ENCODE measurements around the gene GTSE1. TPM values are rescaled to one million over a fixed set of nuclear protein-coding genes. Genes with fewer than 3 reads are reported as not detected.

The GTSE1 gene
- total RNA-seq, 2 donors from 2014 or later = 39.5 to 59.5 TPM

DNA sequence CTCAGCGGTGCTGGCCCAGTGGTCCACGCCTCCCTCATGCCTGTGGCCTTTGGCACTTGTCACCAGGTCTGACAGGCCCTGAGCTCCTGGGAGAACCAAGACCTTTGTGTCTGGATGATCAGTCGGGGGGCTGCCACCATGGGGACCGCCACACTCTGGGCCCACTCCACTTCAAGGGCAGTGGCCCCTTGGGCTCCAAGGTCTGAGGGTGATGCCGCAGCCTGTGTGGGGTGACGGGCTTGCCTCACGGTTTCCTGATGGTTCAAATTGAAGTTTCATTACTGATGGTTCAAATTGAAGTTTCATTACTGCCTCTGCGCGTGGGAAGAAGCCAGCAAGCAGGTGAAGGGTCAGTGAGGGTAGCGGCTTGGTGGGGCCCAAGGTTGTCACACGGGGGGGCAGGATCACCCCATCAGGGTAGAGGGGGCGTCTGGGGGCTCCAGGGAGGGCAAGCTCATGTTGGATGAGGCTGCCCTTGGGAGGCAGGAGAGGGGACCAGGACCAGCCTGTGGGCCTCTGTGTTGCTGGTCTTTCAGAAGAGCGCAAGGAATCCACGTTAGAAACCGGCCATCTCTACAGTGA lies 66.4 kb downstream of the GTSE1 start:
- TF ChIP-seq, protein P1, sequence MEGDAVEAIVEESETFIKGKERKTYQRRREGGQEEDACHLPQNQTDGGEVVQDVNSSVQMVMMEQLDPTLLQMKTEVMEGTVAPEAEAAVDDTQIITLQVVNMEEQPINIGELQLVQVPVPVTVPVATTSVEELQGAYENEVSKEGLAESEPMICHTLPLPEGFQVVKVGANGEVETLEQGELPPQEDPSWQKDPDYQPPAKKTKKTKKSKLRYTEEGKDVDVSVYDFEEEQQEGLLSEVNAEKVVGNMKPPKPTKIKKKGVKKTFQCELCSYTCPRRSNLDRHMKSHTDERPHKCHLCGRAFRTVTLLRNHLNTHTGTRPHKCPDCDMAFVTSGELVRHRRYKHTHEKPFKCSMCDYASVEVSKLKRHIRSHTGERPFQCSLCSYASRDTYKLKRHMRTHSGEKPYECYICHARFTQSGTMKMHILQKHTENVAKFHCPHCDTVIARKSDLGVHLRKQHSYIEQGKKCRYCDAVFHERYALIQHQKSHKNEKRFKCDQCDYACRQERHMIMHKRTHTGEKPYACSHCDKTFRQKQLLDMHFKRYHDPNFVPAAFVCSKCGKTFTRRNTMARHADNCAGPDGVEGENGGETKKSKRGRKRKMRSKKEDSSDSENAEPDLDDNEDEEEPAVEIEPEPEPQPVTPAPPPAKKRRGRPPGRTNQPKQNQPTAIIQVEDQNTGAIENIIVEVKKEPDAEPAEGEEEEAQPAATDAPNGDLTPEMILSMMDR (conservative IDR thresholded peaks at IDR 0.05) = no peak
- 92 to 97% methylated on average over 8 to 15 of the region's 15 CpGs for WGBS, 2 experiments (ENCODE audit: insufficient coverage in 1 of 2, insufficient read length in 1 of 2)
- no peak overlapping the region for H3K27ac ChIP-seq (ENCODE audit: low read depth, low read length)

DNA sequence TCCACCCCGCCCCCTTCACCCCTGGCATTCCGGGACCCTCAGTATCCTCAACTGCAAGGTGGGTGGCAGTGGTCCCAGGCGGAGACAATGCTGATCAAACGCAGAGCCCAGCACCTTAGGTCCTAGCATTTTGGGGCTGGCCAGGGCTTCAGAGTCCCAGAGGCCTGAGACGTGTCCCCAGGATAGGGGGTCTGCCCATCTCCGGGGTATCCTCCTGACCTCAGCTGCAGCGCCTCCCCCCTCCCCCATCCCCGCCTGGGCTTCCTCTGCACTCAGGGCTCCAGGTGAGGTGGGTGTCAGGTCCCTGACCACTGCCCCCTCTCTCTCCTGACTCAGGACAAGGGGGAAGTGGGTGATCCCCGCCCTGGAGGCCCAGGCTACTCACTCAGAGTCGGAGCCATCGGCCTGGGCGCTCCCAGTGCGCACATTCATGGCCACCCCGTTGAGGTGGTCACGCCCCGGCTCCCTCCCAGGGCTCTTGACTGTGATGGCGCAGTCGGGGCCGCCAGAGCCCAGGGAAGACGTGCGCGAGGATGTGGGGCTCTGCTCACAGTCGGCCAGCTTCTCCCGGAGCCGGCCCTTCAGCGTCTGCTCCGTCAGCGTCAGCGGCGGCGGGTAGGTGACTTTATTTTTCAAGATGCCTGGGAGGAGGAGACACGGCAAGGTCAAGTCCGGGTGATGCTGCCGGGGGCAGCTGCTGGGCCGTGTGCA lies 67.1 kb downstream of the GTSE1 start:
- no peak for DNase-seq
- Histone ChIP-seq H3K9me3 (ENCODE audit: control insufficient read depth, low read length) (no peaks in the 10 kb centered on the region), H3K36me3 (ENCODE audit: control insufficient read depth, insufficient read depth, low read length) (peaks cover 28% of the 10 kb centered on the region), H3K9ac (ENCODE audit: extremely low read depth, low read length, poor library complexity, severe bottlenecking) (no peak overlapping the region), H3K4me1 (ENCODE audit: control insufficient read depth, insufficient read depth, low read length) (no peaks in the 10 kb centered on the region), H3K27me3 (ENCODE audit: control insufficient read depth, insufficient read depth, low read length, poor library complexity, severe bottlenecking) (no peaks in the 10 kb centered on the region), H3K4me3 (ENCODE audit: low read length) (no peak overlapping the region), H3K27ac (ENCODE audit: low read depth, low read length) (no peak overlapping the region)
- H3K4me3 Mint-ChIP-seq = no peak overlapping the region
- 94% methylated on average over 29 to 35 of the region's 35 CpGs for WGBS, 2 experiments (ENCODE audit: insufficient coverage in 1 of 2, insufficient read length in 1 of 2)
- H3K9me3 Mint-ChIP-seq = no peaks in the 10 kb centered on the region
- H3K27me3 Mint-ChIP-seq (ENCODE audit: insufficient read depth) = no peaks in the 10 kb centered on the region
- TF ChIP-seq, protein P1 (conservative IDR thresholded peaks at IDR 0.05) = no peak
- H3K4me1 Mint-ChIP-seq = peaks cover 2% of the 10 kb centered on the region
- no peak overlapping the region for H3K27ac Mint-ChIP-seq
- peaks cover 27% of the 10 kb centered on the region for H3K36me3 Mint-ChIP-seq (ENCODE audit: low read depth)

More for the DNA sequence above, 66.4 kb downstream of the GTSE1 start:
- Histone ChIP-seq H3K4me1 (ENCODE audit: control insufficient read depth, insufficient read depth, low read length) (no peaks in the 10 kb centered on the region), H3K9me3 (ENCODE audit: control insufficient read depth, low read length) (no peaks in the 10 kb centered on the region), H3K36me3 (ENCODE audit: control insufficient read depth, insufficient read depth, low read length) (peaks cover 29% of the 10 kb centered on the region), H3K9ac (ENCODE audit: extremely low read depth, low read length, poor library complexity, severe bottlenecking) (no peak overlapping the region), H3K27me3 (ENCODE audit: control insufficient read depth, insufficient read depth, low read length, poor library complexity, severe bottlenecking) (no peaks in the 10 kb centered on the region), H3K4me3 (ENCODE audit: low read length) (no peak overlapping the region)
- Mint-ChIP-seq H3K27me3 (ENCODE audit: insufficient read depth) (no peaks in the 10 kb centered on the region), H3K4me1 (peaks cover 2% of the 10 kb centered on the region), H3K36me3 (ENCODE audit: low read depth) (peaks cover 31% of the 10 kb centered on the region), H3K9me3 (no peaks in the 10 kb centered on the region), H3K4me3 (no peak overlapping the region), H3K27ac (no peak overlapping the region)
- DNase-seq = no peak

DNA sequence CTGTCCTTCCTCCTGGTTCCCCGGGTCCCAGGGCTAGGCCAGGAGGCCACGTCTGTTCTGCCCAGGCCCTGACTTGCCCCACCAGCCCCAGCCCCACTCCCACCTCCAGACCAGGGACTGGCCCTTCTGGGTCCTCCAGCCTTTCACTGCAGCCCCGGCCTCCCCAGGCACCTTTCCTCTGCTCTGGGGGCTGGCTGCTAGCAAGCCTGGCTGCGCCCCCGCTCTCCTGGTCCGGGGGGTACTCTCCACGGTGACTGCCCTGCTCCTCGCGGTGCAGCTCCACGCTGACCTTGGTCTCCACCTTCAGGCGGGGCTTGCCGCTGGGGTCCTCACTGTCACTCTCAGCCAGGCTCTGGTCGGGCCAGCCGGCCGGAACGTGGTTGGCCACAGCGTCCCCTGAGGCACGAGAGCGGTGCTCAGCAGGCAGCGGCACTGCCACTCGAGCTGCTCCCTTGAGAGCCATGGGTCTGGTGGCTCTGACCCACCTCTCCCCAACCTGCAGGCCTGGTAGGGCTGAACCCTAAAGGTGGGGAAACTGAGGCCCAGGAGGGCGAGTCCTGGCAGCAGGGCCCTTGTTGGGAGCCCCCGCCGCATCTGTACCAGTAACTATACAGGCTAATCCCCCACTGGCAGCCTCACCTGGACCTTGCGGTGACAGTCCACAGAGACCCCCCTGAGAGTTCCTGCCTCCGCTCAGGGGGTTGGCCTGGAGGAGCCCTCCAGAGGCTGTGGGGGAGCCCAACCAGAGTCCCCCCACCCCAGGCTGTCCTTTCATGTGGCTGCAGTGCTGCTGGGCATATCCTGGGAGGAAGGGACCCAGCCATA lies 67.9 kb downstream of the GTSE1 start:
- TF ChIP-seq, protein P1 (conservative IDR thresholded peaks at IDR 0.05) = no peak
- H3K27me3 ChIP-seq (ENCODE audit: control insufficient read depth, insufficient read depth, low read length, poor library complexity, severe bottlenecking) = no peaks in the 10 kb centered on the region
- H3K4me1 ChIP-seq (ENCODE audit: control insufficient read depth, insufficient read depth, low read length) = no peaks in the 10 kb centered on the region
- no peak for DNase-seq
- H3K9me3 ChIP-seq (ENCODE audit: control insufficient read depth, low read length) = no peaks in the 10 kb centered on the region
- Mint-ChIP-seq H3K4me1 (peaks cover 2% of the 10 kb centered on the region), H3K4me3 (no peak overlapping the region), H3K27me3 (ENCODE audit: insufficient read depth) (no peaks in the 10 kb centered on the region), H3K27ac (no peak overlapping the region), H3K9me3 (no peaks in the 10 kb centered on the region), H3K36me3 (ENCODE audit: low read depth) (peaks cover 19% of the 10 kb centered on the region)
- H3K9ac ChIP-seq (ENCODE audit: extremely low read depth, low read length, poor library complexity, severe bottlenecking) = no peak overlapping the region
- no peak overlapping the region for H3K4me3 ChIP-seq (ENCODE audit: low read length)
- no peak overlapping the region for H3K27ac ChIP-seq (ENCODE audit: low read depth, low read length)
- peaks cover 21% of the 10 kb centered on the region for H3K36me3 ChIP-seq (ENCODE audit: control insufficient read depth, insufficient read depth, low read length)
- WGBS, 2 experiments (ENCODE audit: insufficient coverage in 1 of 2, insufficient read length in 1 of 2) = 92 to 94% methylated on average over 14 to 26 of the region's 26 CpGs

All from endodermal cell (in vitro differentiated cells).